Inflammatory macrophage (primary cell): ENCODE measurements around the gene IFITM1.
A peak's percentile ranks its signal among the peaks of the same experiment; 100 is the strongest.
"Not testable (repeated sequence)": the region's sequence is repeated elsewhere in the genome, so short reads cannot be mapped to it uniquely, and the experiment has no call there.

Experiments
- DNase-seq, 2 donors: peaks; one replicate each; pipeline ENCODE4 v3.0.0-alpha.2; 2020 to 2022

The IFITM1 gene

DNA sequence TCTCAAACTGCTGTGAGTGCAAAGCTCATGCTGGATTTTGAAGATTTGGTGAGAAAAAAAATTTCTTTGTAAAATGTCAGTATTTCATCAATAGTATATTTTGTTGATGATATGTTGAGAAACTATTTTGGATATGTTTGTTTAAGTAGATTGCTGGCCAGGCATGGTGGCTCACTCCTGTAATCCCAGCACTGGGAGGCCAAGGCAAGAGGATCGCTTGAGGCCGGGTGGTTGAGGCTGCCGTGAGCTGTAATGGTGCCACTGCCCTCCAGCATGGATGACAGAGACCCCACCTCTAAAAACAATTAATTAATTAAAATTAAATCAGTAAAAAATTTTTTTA lies 13.7 kb downstream of the IFITM1 start:
- peak in 1 of 2 donors; percentile 1 for DNase-seq

DNA sequence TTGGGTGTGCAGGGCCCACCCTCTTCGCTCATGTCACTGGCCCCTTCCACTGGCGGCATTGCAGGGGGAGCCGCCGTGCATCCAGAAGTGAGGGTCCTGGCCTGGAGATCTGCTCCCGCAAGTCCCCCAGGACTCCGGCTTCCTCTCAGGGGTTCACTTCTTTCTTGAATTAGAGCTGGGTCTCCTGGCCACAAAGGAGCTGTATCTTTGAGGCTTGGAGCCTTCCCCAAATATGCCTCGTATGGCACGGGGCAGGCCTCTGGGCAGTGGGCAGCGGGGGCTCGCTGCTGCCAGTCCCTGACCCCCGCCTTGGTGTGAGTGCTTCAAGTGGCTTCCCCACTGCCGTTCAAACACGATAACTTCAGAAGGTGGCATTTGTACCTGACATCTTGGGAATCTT lies 14.2 kb downstream of the IFITM1 start:
- DNase-seq: no peak

DNA sequence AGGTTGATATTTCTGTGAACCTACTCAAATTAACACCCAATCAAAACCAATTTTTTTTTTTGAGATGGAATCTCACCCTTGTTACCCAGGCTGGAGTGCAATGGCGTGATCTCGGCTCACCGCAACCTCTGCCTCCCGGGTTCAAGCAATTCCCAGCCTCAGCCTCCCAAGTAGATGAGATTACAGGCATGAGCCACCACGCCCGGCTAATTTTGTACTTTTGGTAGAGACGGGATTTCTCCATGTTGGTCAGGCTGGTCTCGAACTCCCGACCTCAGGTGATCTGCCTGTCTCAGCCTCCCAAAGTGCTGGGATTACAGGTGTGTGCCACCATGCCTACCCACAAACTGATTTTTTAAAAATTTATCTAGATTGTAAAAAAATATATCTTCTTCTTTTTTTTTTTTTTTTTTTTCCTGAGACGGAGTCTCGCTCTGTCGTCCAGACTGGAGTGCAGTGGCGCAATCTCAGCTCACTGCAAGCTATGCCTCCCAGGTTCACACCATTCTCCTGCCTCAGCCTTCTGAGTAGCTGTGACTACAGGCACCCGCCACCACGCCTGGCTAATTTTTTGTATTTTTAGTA lies 14.8 kb downstream of the IFITM1 start:
- DNase-seq: not testable (repeated sequence)

DNA sequence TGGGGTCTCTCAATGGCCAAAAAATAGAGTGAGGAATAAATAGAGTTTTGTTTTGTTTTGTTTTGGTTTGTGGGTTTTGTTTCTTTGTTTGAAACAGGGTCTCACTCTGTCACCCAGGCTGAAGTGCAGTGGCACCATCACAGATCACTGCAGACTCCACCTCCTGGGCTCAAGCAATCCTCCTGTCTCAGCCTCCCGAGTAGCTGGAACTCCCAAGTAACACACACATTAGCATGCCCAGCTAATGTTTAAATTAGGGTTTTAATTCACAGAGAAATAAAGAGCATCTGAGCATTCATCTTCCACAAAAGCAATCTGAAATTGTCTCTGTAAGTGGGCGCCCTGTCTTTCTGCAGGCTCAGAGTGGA lies 16.0 kb downstream of the IFITM1 start:
- DNase-seq: no peak

DNA sequence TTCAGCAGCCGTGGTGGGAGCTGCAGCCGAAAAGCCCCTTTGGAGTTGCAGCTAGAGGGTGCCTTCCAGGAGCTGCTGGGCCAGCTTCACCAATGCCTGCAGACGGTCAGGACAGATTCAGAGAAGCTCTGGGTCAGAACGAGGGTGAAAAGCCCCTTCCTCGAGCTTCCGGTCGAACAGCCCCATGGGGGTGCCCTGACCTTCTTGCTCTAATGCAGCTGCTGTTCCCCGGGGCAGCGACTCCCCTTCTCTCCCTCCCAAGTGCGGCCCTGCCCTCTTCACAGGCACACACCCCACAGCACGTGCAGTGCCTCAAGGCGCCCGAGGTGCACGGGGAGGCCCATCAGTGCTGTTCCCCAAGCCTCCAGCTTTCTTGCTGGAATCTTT lies 16.5 kb downstream of the IFITM1 start:
- DNase-seq: no peak

DNA sequence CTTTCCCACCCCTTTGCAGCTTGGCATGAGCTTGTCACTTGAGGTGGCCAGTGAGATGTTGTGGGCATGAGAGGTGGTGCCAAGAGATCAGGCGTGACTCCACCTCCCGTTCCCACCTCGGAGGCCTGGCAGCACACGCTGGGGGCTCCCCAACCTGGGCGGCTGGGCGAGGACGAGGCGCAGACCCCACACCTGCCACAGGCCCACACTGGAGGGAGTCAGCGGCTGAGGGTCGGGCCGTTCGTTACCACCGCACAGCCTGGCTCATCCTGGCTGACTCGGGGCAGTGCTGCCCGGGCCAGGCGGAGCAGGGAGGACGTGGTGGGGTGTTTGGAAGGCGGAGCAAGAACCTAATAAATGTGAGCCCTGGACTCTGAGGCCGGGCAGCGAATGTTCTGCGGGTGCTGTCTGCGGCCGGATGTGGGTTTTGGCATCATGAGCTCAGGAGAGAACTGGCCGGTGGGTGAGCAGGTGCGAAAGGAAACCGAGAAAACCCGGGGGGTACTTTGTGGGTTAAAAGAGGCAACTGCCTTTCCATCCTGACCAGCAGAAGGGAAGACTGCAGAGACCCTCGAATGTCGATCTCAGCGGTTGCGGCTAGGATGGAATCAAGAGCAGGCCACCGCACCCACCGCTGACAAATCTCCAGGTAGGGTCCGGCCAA lies 17.0 kb downstream of the IFITM1 start:
- DNase-seq: no peak

DNA sequence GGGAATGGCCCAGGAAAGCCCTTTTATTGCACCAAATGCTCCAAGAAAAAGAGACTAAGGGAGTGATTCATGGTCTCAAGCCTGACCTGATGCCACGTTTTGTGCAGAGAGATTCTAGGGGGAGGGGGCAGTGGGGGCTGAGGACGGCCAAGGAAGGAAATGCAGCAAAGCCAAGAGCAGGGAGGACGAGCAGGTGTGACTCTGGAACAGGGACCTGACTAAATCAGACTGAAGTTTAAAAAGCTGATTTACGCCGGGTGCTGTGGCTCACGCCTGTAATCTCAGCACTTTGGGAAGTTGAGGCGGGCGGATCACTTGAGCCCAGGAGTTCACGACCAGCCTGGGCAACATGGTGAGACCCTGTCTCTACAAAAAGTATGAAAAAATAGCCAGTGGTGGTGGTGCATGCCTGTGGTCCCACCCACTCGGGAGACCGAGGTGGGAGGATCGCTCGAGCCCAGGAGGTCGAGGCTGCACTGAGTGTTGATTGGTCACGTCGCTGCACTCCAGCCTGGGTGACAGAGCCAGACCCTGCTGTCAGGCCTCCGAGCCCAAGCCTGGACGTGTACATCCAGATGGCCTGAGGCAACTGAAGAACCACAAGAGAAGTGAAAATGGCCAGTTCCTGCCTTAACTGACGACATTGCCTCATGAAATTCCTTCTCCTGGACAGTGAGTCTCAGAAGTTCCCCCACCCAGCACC lies 17.7 kb downstream of the IFITM1 start:
- no peak for DNase-seq

DNA sequence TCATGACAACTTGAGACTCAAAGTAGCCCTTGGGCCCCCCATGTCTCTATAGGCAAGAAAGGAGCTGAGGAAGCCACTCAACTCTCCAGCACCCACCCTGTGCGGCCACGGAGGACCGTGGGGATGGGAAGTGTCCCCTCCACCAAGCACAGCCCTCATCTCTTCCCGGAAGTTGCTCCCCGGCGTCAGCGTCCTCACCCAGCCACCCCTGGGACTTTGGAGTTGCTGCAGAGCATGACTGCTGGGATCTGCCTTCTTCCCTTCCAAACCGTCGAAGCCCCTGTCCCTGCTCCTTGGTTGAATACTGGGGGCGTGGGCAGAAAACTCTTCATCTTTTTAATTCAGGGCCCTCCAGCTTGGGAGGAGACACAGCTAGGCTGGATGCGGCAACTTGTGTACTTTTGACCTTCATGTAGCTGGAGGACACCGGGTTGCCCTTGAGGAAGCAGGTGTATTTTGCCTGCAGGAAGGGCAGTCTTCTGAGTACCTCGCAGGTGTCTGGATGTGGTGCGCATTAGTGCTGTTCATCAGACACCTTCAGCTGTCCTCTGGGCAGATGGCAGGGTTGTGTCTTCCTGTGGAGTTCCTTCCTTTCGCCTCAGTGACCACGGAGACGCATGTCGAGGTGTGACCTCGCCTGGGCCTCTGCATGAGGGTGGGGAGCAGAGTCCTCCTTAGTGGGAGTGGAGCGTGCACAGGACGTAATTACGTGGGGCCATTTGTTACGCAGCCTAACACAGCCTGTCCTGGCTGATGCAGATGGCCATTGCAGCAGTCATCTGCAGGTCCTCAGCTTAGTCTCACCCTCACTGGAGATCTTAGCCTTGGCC lies 19.0 kb downstream of the IFITM1 start:
- DNase-seq: no peak

DNA sequence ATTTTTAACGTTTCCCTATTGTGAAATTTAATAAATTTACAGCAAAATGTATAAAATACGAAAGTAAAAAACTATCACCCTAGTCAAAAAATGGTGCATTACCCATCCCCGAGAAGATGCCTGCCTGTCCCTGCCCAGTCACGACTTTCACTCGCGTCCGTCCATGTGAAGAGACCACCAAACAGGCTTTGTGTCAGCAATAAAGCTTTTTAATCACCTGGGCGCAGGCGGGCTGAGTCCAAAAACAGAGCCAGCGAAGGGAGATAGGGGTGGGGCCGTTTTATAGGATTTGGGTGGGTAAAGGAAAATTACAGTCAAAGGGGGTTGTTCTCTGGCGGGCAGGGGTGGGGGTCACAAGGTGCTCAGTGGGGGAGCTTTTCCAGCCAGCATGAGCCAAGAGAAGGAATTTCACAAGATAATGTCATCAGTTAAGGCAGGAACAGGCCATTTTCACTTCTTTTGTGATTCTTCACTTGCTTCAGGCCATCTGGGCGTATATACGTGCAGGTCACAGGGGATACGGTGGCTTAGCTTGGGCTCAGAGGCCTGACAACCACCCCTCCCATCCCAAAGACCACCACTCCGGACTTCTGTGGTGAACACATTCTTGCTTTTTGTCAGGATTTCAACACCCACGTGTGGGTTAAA lies 19.9 kb downstream of the IFITM1 start:
- not testable (repeated sequence) for DNase-seq

DNA sequence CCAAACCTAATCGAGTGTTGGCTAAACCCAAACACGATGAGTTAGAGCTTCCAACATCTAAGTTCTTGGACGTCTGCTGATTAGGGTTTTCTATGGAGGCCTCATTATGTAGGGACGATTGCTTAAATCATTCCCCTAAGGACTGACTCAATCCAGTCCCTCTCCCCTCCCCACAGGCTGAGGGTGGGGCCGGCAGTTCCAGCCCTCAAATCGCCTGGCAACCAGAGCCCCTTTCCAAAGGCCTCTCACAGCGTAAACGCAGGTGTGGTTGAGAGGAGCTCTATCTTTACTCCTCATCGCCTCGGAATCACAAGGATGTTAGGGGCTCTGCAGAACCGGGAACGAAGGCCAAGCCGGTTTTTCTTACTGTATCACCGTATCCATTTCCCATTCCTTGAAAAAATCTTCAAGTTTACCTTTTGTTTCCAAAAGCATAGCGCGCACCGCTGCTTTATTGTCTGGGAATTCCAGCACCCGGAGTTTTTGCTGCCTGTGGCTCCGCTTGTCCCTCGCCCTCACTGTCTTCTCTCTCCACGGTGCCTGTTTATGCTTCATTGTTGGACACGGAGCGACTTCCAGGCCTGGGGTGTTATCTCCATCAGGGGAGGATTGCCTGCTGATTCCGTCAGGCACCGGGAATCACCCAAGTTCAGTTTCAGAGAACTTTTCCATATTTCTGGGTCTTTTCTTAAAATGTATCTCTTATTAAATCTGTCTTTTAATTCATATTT lies 20.6 kb downstream of the IFITM1 start:
- DNase-seq: no peak

DNA sequence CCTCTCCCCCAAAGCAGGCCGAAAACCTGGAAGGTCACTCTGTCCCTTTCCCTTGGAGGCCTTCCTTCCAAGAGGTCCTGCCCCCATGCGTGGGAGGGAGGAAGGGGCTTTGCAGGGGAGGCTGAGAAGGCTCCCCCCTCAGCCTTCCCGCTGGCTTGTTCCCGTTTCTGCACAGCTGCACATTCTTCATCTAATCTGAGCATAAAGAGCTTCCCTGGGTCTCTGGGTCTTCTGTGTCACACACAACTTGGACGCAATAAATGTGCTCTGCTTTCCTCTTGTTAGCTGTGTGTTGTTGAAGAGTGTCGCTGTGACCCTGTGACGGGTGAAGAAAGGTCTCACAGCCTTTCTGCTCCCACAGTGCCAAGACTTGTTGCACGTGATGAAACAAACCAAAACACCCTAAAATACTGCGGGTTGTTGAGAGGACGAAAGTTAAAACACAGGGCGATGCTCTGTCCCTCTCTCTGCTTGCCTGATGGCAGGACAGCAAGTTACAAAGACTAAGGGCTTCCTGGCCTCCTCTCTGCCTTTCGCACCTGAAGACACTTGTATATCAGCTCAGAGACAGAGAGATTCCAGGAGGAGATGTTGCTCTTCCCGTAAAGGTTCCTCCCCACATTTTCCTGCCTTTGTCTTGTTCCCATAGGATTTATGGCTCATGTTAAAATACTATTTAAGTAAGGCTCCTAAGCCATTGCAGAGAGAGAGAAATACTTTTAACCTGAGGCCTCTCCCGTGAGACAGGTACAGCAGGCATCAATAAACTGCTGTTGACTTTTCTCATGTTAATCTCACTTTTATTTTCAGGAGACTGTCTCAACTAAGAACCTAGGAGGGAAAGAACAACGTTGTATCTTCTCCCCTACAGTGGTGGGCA lies 22.2 kb downstream of the IFITM1 start:
- DNase-seq: peak; percentile 26 to 29

DNA sequence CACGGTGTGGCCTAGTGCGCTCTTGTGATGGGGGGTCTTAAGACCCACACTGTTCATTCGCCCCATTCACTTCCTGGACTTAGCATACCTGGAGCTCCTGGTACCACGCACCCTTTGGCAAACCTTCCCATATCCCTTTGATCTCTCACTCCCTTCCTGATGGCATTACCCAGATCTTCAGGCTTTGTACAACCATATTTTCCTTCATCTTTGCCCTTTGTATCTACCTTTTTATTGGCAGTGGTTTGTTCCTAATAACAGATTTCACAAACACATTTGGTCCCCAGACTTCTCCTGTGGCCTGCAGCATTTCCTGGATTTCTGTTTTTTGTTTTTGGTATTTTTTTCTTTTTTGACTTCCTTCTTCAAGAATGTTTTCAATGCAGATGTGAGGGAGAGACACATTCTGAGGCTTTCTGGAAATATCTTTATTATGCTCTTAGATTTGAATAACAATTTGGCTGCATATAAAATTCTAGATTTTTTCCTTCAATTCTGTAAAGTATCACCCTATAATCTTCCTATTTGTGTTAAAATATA lies 22.9 kb downstream of the IFITM1 start:
- no peak for DNase-seq

DNA sequence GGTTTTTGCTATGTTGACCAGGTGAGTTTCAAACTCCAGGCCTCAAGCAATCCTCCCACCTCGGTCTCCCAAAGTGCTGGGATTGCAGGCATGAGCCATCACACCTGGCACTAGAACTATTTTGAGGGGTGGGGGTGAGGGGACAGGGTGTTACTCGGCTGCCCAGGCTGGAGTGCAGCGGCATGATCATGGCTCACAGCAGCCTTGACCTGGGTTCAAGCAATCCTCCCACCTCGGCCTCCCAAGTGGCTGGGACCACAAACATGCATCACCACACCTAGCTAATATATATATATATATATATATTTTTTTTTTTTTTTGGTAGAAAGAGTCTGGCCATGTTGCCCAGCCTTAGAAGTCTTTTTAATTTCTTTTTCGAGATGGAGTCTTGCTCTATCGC lies 23.9 kb downstream of the IFITM1 start:
- no peak for DNase-seq

DNA sequence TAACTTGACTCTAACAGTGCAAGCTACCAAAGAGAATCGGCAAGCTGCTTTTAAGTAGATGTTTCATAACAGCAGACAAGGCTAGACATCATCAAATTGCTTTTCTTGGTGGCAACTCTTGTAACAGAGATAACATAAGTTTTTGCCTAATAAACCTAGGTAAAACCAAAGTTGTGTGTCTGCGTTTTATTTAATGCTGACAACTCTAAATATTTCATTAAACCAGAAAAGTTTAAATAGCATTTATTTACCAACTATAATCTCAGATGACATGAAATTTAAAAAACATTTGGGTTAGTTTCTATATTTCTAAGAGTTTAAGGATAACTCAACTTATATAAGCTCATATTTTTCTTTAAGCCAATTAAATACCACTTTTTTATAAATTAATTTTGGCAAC lies 26.1 kb downstream of the IFITM1 start:
- DNase-seq: no peak

DNA sequence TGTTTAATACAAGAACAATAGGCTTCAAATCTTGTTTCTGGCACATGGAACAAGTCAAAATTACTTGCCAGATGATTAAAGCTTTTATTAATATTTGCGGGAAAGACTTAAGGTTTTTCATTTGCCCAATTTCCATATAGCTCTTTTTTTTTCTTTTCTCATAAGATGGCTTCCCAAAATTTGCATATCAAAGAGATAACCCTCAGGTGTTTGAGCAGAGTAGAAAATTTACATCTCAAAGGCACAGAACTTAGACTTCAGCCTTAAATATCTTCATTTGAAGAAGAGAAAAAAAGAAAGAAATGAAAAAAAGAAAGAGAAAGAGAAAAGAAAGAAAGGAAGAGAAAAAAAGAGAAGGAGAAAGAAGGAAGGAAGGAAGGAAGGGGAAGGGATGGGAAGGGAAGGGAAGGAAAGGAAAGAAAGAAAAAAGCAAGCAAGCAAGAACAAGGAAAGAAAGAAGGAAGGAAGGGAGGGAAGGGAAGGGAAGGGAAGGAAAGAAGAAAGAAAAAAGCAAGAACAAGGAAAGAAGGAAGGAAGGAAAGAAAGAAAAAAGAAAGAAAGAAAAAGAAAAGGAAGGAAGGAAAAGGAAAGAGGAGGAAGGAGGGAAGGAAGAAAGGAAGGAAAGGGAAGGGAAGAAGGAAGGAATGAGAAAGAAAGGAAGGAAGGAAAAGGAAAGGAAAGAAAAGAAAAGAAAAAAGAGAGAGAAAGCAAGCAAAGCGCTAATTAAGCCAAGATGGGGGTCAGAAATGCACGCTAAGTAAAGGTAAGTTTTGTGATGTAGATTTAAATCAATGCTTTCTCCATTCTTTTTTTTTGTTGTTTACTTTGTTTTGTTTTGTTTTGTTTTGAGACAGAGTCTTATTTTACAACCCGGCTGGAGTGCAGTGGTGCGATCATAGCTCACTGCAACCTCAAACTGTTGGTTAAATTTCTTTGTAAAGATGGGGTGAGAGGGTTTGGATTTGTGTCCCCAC lies 27.0 kb downstream of the IFITM1 start:
- no peak for DNase-seq

DNA sequence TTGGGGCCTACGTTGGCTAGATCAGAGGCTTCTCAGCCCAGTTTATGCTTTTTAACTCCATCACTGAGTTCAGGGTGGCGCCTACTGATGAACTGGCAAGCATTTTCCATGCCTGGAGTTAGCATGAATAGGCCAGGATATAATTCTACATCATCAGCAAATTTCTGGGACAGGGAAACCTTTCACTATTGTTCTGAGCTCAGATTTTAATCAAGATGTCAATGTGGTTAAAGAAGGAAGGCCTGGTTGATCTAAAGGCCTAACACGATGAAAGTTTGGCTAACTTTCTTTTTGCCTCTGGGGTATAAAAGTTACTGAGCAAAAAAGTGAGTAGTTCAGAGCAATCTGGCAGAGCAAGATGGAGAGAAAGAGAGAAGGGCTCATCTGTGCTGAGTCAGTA lies 28.5 kb downstream of the IFITM1 start:
- DNase-seq: no peak

DNA sequence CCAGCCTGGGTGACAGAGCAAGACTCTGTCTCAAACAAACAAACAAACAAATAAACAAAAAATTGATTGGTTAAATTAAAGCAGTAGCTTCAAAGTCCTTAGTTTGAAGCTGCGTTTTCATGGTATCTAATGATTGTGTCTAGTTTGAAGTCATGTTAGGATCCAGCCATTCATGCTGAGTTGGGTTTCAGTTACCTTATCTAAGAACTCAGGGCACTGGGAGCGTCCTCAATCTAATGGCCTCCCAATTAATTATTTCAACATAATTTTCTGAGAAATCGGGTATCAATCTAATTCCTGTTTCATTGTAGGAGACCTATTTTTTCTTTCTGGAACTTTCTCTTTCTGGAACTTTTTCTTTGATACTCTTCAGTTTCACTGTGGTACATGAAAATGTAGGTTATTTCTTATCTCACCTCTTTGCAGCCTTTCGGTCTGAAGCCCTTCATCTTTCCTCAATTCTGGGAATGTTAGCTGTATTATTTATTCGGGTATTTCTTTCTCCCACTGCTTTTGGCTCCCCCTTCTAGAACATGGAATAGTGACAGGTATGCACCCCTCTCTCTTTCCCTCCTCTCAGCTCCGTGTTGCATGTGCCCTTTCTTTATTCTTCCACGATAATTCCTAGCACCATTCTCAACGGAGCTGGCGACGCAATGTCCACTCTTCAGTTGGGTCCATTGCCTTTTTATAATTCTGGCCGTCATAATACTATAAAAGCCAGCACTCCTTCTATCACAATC lies 31.2 kb downstream of the IFITM1 start:
- no peak for DNase-seq

DNA sequence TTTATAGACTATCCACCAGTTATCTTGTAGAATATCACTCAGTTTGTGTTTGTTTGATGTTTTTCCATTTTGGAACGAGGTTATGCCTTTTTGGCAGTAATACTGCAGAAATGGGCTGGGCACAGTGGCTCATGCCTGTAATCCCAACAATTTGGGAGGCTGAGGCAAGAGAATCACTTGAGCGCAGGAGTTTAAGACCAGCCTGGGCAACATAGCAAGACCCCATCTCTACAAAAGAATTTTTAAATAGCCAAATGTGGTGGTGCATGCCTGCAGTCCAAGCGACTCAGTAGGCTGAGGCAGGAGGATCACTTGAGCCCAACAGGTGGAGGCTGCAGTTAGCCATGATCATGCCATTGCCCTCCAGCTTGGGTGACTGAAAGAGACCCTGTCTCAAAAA lies 32.7 kb downstream of the IFITM1 start:
- no peak for DNase-seq
